Measurements from ENCODE around the gene CCDC121. TPM values are rescaled to one million over a fixed set of nuclear protein-coding genes. Genes with fewer than 3 reads are reported as not detected.
A peak's percentile ranks its signal among the peaks of the same experiment; 100 is the strongest.

The CCDC121 gene
- total and polyA plus RNA-seq, 9 of the 15 experiments (the other 6 are each of a cell fraction or from before 2014, with no cell fraction given) = 2.2 to 4.7 (median 4.1) TPM

- peak in 1 of 2 experiments; percentile 37; a peak in 1 of 4 replicates for TF ChIP-seq FOXA3 (CRISPR knock-in tag; conservative IDR thresholded peaks at IDR 0.05 in 1 of 2, IDR thresholded peaks at IDR 0.05 in 1 of 2)
- TF ChIP-seq MCM3 (IDR thresholded peaks at IDR 0.05) = no peak
- TF ChIP-seq, protein P1, sequence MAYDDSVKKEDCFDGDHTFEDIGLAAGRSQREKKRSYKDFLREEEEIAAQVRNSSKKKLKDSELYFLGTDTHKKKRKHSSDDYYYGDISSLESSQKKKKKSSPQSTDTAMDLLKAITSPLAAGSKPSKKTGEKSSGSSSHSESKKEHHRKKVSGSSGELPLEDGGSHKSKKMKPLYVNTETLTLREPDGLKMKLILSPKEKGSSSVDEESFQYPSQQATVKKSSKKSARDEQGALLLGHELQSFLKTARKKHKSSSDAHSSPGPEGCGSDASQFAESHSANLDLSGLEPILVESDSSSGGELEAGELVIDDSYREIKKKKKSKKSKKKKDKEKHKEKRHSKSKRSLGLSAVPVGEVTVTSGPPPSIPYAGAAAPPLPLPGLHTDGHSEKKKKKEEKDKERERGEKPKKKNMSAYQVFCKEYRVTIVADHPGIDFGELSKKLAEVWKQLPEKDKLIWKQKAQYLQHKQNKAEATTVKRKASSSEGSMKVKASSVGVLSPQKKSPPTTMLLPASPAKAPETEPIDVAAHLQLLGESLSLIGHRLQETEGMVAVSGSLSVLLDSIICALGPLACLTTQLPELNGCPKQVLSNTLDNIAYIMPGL (CRISPR knock-in tag; IDR thresholded peaks at IDR 0.05) = 0 out of 2 replicates have a peak, but pooled peaks have one; percentile 24
Measured at GRCh38 chr2:27664154-27664574, 35.4 kb upstream of the CCDC121 start (continued).

DNA sequence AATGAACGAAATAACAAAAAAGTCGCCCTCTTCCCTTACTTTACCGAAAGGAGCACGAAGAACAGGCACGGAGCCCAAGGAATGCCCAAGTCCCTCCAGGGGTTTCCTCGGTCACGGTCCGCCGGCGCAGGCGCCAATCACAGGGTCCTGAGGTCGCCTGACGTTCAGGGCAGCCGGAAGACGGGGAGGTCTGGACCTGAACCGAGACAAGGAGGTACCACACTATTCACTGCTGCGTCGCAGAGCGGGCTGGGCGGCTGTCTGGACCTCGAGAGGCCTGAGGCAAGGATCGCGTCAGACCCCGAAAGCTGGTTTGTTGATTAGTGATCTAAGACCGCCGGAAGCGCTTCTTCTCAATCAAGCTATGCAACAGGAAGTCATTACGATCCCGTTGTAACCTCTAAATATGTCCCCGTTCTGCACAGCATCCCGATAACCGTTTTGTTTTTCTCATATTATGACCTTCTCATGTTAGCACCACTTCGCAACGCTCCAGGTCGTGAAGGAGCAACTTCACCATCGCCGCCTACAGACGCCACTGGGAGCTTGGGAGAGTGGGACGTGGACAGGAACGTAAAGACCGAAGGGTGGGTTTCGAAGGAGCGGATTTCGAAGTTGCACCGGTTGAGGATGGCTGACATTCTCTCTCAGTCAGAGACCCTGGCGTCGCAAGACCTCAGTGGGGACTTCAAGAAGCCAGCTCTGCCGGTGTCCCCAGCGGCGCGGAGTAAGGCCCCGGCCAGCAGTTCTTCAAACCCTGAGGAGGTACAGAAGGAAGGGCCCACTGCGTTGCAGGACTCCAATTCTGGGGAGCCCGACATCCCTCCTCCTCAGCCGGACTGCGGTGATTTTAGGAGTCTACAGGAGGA, 34.7 kb upstream of the CCDC121 start, which contains the start of the genes SLC4A1AP and SUPT7L:
Gene SLC4A1AP (plus strand): TSS at position 605 of the 869 bp plus-strand sequence. CDS start 26 bp downstream, at position 631.
Gene SUPT7L (minus strand): TSS at position 330 of the 869 bp plus-strand sequence. CDS start 1,422 bp downstream, outside the sequence.
- H3K79me2 ChIP-seq (ENCODE audit: control insufficient read depth, insufficient read depth, low read length) = peaks cover 58% of the 10 kb centered on the region
- TF ChIP-seq, protein P2, sequence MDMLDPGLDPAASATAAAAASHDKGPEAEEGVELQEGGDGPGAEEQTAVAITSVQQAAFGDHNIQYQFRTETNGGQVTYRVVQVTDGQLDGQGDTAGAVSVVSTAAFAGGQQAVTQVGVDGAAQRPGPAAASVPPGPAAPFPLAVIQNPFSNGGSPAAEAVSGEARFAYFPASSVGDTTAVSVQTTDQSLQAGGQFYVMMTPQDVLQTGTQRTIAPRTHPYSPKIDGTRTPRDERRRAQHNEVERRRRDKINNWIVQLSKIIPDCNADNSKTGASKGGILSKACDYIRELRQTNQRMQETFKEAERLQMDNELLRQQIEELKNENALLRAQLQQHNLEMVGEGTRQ (CRISPR knock-in tag; IDR thresholded peaks at IDR 0.05) = no peak
- peak; percentile 82 for TF ChIP-seq SUPT5H (IDR thresholded peaks at IDR 0.05)
- TF ChIP-seq, protein P3, sequence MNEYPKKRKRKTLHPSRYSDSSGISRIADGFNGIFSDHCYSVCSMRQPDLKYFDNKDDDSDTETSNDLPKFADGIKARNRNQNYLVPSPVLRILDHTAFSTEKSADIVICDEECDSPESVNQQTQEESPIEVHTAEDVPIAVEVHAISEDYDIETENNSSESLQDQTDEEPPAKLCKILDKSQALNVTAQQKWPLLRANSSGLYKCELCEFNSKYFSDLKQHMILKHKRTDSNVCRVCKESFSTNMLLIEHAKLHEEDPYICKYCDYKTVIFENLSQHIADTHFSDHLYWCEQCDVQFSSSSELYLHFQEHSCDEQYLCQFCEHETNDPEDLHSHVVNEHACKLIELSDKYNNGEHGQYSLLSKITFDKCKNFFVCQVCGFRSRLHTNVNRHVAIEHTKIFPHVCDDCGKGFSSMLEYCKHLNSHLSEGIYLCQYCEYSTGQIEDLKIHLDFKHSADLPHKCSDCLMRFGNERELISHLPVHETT (CRISPR knock-in tag; conservative IDR thresholded peaks at IDR 0.05 in 1 of 2, IDR thresholded peaks at IDR 0.05 in 1 of 2) = 0 out of 4 replicates have a peak, but pooled peaks of 1 of the 2 experiments have one; percentile 44
- 0 out of 2 replicates have a peak, but pooled peaks have one; percentile 46 for TF ChIP-seq KDM2B (CRISPR knock-in tag; IDR thresholded peaks at IDR 0.05)
- peak; percentile 84 for TF ChIP-seq EHMT2 (IDR thresholded peaks at IDR 0.05)
- peak; percentile 82 for TF ChIP-seq SMARCA5 (IDR thresholded peaks at IDR 0.05)
- TF ChIP-seq SREBF1 (IDR thresholded peaks at IDR 0.05; ENCODE audit: borderline replicate concordance, low read depth, low read length) = no peak; the same call in 1 of the 2 replicates

More for the DNA sequence above, 34.7 kb upstream of the CCDC121 start, which contains the start of the genes SLC4A1AP and SUPT7L:
- no peaks in the 10 kb centered on the region for H3K9me3 ChIP-seq (replicated peaks; ENCODE audit: control insufficient read depth, insufficient read depth, low read depth, low read length)
- no peaks in the 10 kb centered on the region for H3K27me3 ChIP-seq (ENCODE audit: control insufficient read depth in 2 of 2, insufficient read depth in 2 of 2, low read length in 2 of 2)
- ChIA-PET CTCF (ENCODE audit: low intra/inter-chr PET ratio) (interaction anchor here (0.6 kb wide), 1 partner anchor 233 kb away, joined by 3 read pairs; no protein-coding TSS in a partner anchor), POLR2A (interaction anchor here (0.6 to 1.7 kb wide), 15 partner anchors 9 to 733 kb away, joined by 3 to 13 read pairs (median 4); partner anchors contain the start of gene PPM1G)
- no peaks in the 10 kb centered on the region for H4K20me1 ChIP-seq (replicated peaks; ENCODE audit: control insufficient read depth, insufficient read depth, low read length)
- no peaks in the 10 kb centered on the region for H3K9me1 ChIP-seq (ENCODE audit: control insufficient read depth, insufficient read depth, low read length)
- peak; percentile 90 for FAIRE-seq
- H3K4me2 ChIP-seq (ENCODE audit: insufficient read depth, low read length) = peak within 1 kb of the TSS; percentile 92
- intact Hi-C loops (cut with micrococcal nuclease) = no loop called here
- H3K27ac ChIP-seq (ENCODE audit: extremely low read depth, low read depth, low read length) = peak within 1 kb of the TSS; percentile 95
- H3K4me3 ChIP-seq = peak within 1 kb of the TSS; percentile 98
- peak within 1 kb of the TSS; percentile 92 to 95 for H3K9ac ChIP-seq (ENCODE audit: insufficient read depth in 1 of 2, low read depth in 2 of 2, low read length in 2 of 2)
- H3K36me3 ChIP-seq (ENCODE audit: control insufficient read depth, insufficient read depth, low read length) = peaks cover 54% of the 10 kb centered on the region
- in situ Hi-C loops (cut with MboI) = no loop called here
- TSS peak; percentile 50 for BruUV-seq (replicated peaks)
- ATAC-seq = peak; percentile 90
- peak within 1 kb of the TSS; percentile 95 for H2AFZ ChIP-seq (ENCODE audit: low read depth, low read length)
- H3K4me1 ChIP-seq (replicated peaks in 1 of 2; ENCODE audit: control insufficient read depth in 2 of 2, insufficient read depth in 2 of 2, low read length in 2 of 2) = peaks cover 10 to 20% of the 10 kb centered on the region in 2 experiments; a peak in 4 of 5 replicates
- under 1% methylated on average over 51 of the region's 56 CpGs for WGBS (ENCODE audit: insufficient coverage, low coverage, missing lambda C conversion rate)
- DNase-seq (ENCODE audit: extremely low read depth in 1 of 4, low spot score in 3 of 4) = peak; percentile 61 to 89 (median 72)

All from K562 (cell line).